Calu3 (cell line): ENCODE measurements around the gene GALNT14. TPM values are rescaled to one million over a fixed set of nuclear protein-coding genes. Genes with fewer than 3 reads are reported as not detected.

Source experiments
- BruUV-seq: library from RNA; stranded (reverse); fragments of 400-500 nt; replicated peaks from 2 replicates; lab custom pipeline; 2021; lab: Mats Ljungman, UMichigan
- CTCF ChIA-PET: fragments of 300-600 bp; sonication (Branson Sonifier 250); formaldehyde crosslinking; loops from one replicate; lab custom pipeline; 2022; ENCODE audit warnings: antibody characterized with exemption; lab: Charles Lee
- DNase-seq: peaks from one replicate; pipeline ENCODE4 v3.0.0; 2022
- H3K27ac Mint-ChIP-seq: one replicate; pipeline ENCODE4 v1.8.0; 2022; ENCODE audit warnings: mixed read lengths; ENCODE audit not compliant: unreplicated experiment
- H3K27me3 Mint-ChIP-seq: one replicate; pipeline ENCODE4 v1.8.0; 2022; ENCODE audit warnings: mixed read lengths; ENCODE audit not compliant: unreplicated experiment
- H3K36me3 Mint-ChIP-seq: one replicate; pipeline ENCODE4 v1.8.0; 2022; ENCODE audit warnings: mild to moderate bottlenecking, moderate library complexity, mixed read lengths; ENCODE audit not compliant: insufficient read depth, unreplicated experiment
- H3K4me1 Mint-ChIP-seq: one replicate; pipeline ENCODE4 v1.8.0; 2022; ENCODE audit warnings: mild to moderate bottlenecking, low read depth, mixed read lengths; ENCODE audit not compliant: unreplicated experiment
- H3K4me3 Mint-ChIP-seq: one replicate; pipeline ENCODE4 v1.8.0; 2022; ENCODE audit warnings: mild to moderate bottlenecking, low read depth, moderate library complexity, mixed read lengths; ENCODE audit not compliant: unreplicated experiment
- H3K9me3 Mint-ChIP-seq: one replicate; pipeline ENCODE4 v1.8.0; 2022; ENCODE audit warnings: low read depth, mixed read lengths; ENCODE audit not compliant: unreplicated experiment
- intact Hi-C: fragments of 100-400 bp; cut with micrococcal nuclease; formaldehyde crosslinking; loops from one replicate; pipeline ENCODE4 v1.10.0; 2022; ENCODE audit not compliant: unreplicated experiment
- total RNA-seq: library from RNA; stranded (reverse); gene quantifications from 2 replicates; pipeline ENCODE4 v1.2.3, GENCODE V29; 2022
- TF ChIP-seq, protein P1 (sequence below): fragments of 200-600 bp; IDR thresholded peaks from one replicate; pipeline ENCODE4 v1.8.0; 2022; ENCODE audit warnings: antibody characterized with exemption; ENCODE audit not compliant: unreplicated experiment

GALNT14 gene
- total RNA-seq, 1 experiment from 2014 or later: 61.9 TPM

DNA sequence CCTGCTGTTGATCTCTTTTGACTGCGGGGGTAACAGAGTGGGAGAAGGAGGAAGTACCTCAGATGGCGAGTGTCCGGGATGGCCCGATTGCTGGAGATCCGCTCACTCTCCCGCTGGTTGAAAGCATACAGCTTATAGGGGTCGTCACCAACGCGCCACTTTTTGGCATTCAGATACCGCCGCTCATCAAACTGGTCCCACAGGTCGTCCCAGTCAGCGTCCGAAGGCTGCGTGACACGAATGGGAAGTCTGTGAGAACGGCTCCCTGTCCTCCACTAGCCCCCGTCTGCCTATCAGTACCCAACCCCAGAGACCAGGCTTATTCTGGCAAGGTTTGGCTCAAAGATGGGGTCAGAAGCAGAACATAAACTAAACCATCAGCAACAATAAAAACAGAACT is 145.5 kb downstream of the GALNT14 start:
- DNase-seq: no peak
- Mint-ChIP-seq H3K4me1 (no peaks in the 10 kb centered on the region), H3K4me3 (no peak overlapping the region), H3K27me3 (no peaks in the 10 kb centered on the region), H3K27ac (no peak overlapping the region), H3K36me3 (no peaks in the 10 kb centered on the region), H3K9me3 (no peaks in the 10 kb centered on the region)
- TF ChIP-seq, protein P1, sequence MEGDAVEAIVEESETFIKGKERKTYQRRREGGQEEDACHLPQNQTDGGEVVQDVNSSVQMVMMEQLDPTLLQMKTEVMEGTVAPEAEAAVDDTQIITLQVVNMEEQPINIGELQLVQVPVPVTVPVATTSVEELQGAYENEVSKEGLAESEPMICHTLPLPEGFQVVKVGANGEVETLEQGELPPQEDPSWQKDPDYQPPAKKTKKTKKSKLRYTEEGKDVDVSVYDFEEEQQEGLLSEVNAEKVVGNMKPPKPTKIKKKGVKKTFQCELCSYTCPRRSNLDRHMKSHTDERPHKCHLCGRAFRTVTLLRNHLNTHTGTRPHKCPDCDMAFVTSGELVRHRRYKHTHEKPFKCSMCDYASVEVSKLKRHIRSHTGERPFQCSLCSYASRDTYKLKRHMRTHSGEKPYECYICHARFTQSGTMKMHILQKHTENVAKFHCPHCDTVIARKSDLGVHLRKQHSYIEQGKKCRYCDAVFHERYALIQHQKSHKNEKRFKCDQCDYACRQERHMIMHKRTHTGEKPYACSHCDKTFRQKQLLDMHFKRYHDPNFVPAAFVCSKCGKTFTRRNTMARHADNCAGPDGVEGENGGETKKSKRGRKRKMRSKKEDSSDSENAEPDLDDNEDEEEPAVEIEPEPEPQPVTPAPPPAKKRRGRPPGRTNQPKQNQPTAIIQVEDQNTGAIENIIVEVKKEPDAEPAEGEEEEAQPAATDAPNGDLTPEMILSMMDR: no peak
- CTCF ChIA-PET: no interaction called here
- intact Hi-C loops: no loop called here
- BruUV-seq: no TSS peak

DNA sequence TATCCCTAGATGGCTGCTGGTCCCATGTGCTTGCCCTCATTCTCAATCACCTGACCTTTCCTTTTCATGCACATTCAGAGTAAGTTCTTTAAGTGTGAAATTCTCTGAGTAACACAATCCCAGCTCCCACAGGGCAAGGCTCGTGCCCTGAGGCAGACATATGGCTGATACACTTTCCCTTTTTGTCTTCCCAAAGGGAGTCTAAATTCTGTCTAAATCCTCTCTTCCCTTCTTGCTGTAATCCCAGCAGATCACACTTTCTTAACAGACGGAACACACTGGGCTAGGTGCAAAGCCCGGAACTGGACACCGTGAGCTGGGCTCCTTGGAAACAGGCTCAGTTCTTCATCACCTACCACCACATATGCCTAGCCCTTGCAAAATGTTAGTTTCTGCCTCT is 147.6 kb downstream of the GALNT14 start:
- no peaks in the 10 kb centered on the region for H3K4me1 Mint-ChIP-seq
- no peaks in the 10 kb centered on the region for H3K36me3 Mint-ChIP-seq
- H3K9me3 Mint-ChIP-seq: no peaks in the 10 kb centered on the region
- DNase-seq: no peak
- no peak overlapping the region for H3K27ac Mint-ChIP-seq
- TF ChIP-seq, protein P1: no peak
- no peak overlapping the region for H3K4me3 Mint-ChIP-seq
- no TSS peak for BruUV-seq
- intact Hi-C loops: no loop called here
- CTCF ChIA-PET: no interaction called here
- no peaks in the 10 kb centered on the region for H3K27me3 Mint-ChIP-seq

DNA sequence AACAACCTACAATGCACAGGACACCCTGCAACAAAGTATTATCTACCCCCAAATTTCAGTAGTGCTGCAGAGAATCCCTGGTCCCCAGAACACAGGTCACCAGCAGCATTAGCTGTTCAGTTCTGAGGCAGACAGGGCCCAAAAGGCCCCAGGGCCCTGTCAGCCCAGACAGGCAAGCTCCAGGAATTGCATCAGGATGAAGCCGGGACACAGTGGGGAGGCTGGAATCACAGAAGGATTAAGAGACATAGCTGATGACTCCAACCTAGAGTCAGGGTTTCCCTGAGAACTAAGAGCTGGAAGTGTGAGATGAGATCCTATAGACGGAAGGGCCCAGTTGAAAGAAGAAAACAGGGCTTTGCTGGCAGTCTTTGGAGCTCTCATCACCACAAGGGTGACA is 148.1 kb downstream of the GALNT14 start:
- Mint-ChIP-seq H3K4me3 (no peak overlapping the region), H3K9me3 (no peaks in the 10 kb centered on the region), H3K4me1 (no peaks in the 10 kb centered on the region), H3K27ac (no peak overlapping the region), H3K36me3 (no peaks in the 10 kb centered on the region), H3K27me3 (no peaks in the 10 kb centered on the region)
- CTCF ChIA-PET: no interaction called here
- intact Hi-C loops: no loop called here
- TF ChIP-seq, protein P1: no peak
- no peak for DNase-seq
- BruUV-seq: no TSS peak

DNA sequence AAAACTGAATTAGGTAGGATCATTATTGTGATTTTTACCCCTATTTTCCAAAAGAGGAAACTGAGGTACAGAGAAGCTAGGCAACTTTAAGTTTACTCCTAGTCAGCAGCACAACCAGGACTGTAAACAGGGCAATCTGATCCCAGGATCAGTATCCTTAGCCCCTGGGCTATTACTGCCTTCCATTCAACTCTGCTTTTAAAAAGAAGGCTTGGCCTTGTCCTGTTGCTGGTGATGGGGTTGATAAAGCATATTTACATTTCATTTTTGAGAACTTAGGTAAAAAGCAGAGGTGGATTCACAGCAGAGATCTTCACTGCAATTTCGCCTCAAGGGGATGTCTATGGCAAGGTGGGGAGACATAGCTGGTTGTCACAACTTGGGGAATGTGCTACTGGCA is 148.5 kb downstream of the GALNT14 start:
- TF ChIP-seq, protein P1: no peak
- no TSS peak for BruUV-seq
- CTCF ChIA-PET: no interaction called here
- peaks cover 2% of the 10 kb centered on the region for H3K4me1 Mint-ChIP-seq
- no peaks in the 10 kb centered on the region for H3K36me3 Mint-ChIP-seq
- DNase-seq: no peak
- no peaks in the 10 kb centered on the region for H3K9me3 Mint-ChIP-seq
- H3K27me3 Mint-ChIP-seq: no peaks in the 10 kb centered on the region
- no peak overlapping the region for H3K27ac Mint-ChIP-seq
- intact Hi-C loops: no loop called here
- no peak overlapping the region for H3K4me3 Mint-ChIP-seq
